IPS-20b (cell line): ENCODE measurements around the gene EXOC8.

ENCODE experiments used
- H3K27ac ChIP-seq: one replicate; pipeline ENCODE4 v1.5.1; 2013; ENCODE audit warnings: low read length
- H3K27me3 ChIP-seq: 2 replicates; pipeline ENCODE4 v1.6.1; 2013; ENCODE audit warnings: mild to moderate bottlenecking, low read length, inconsistent platforms; ENCODE audit not compliant: insufficient read depth
- H3K36me3 ChIP-seq: 2 replicates; pipeline ENCODE4 v1.6.1; 2013; ENCODE audit warnings: low read depth, mild to moderate bottlenecking, inconsistent platforms, low read length, moderate library complexity; ENCODE audit not compliant: insufficient read depth
- H3K4me1 ChIP-seq: 2 replicates; pipeline ENCODE4 v1.6.1; 2013; ENCODE audit warnings: mild to moderate bottlenecking, control low read depth, inconsistent platforms, low read length, moderate library complexity; ENCODE audit not compliant: insufficient read depth
- H3K4me3 ChIP-seq: 2 replicates; pipeline ENCODE4 v1.5.1; 2013; ENCODE audit warnings: mild to moderate bottlenecking, low read length, inconsistent platforms
- H3K9ac ChIP-seq: 2 replicates; pipeline ENCODE4 v1.6.1; 2013; ENCODE audit warnings: low read depth, mild to moderate bottlenecking, inconsistent platforms, low read length, moderate library complexity
- H3K9me3 ChIP-seq: 2 replicates; pipeline ENCODE4 v1.6.1; 2013; ENCODE audit warnings: mild to moderate bottlenecking, low read depth, low read length, inconsistent platforms; ENCODE audit not compliant: insufficient read depth

Gene EXOC8

GRCh38 chr1:231372501-231372900 lies 34.8 kb upstream of the EXOC8 start:
- Histone ChIP-seq H3K4me1 (no peaks in the 10 kb centered on the region), H3K27ac (no peak overlapping the region), H3K36me3 (no peaks in the 10 kb centered on the region), H3K9ac (no peak overlapping the region), H3K4me3 (no peak overlapping the region), H3K27me3 (no peaks in the 10 kb centered on the region), H3K9me3 (no peaks in the 10 kb centered on the region)

DNA sequence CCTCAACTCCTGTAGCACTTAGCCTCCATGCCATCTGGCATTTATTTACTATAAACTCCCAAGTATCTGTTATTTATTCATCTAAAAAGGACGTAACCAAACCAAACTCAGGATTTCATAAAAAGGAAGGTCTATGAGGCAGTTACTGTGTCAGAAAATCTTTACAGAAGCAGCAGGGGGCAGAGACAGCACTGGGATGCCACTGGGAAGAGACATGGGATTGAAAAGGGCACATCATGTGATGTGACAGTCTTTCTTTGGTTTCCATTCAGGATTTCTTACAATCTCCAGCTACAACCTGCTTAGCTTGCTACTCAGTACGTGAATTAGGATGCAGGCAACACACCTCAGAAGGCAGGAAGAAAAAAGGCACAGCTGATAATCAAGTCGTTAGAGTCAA lies 31.6 kb upstream of the EXOC8 start:
- Histone ChIP-seq H3K36me3 (no peaks in the 10 kb centered on the region), H3K27me3 (no peaks in the 10 kb centered on the region), H3K9ac (no peak overlapping the region), H3K27ac (no peak overlapping the region), H3K4me3 (no peak overlapping the region), H3K4me1 (no peaks in the 10 kb centered on the region), H3K9me3 (no peaks in the 10 kb centered on the region)

DNA sequence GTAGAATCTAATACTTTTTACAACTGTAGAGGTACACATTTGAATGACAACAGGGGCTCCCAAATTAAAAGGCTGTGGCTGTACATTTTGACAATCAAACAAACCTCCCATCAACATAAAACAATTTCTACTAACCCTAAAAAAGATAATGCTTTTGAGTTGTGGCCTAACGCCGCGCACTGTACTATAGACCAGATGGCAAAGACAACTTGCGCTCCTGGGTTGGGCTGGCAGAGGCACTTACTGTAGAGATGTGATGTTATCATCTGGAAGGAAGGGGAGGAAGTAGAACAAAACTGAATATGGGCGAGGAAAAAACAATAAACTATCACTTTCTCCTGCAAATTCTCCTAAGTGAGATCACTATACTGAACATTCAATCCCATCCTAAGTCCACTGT lies 26.5 kb upstream of the EXOC8 start:
- no peaks in the 10 kb centered on the region for H3K36me3 ChIP-seq
- H3K9me3 ChIP-seq, result no peaks in the 10 kb centered on the region
- no peak overlapping the region for H3K9ac ChIP-seq
- H3K27ac ChIP-seq, result no peak overlapping the region
- H3K4me3 ChIP-seq, result no peak overlapping the region
- no peaks in the 10 kb centered on the region for H3K4me1 ChIP-seq
- H3K27me3 ChIP-seq, result no peaks in the 10 kb centered on the region

DNA sequence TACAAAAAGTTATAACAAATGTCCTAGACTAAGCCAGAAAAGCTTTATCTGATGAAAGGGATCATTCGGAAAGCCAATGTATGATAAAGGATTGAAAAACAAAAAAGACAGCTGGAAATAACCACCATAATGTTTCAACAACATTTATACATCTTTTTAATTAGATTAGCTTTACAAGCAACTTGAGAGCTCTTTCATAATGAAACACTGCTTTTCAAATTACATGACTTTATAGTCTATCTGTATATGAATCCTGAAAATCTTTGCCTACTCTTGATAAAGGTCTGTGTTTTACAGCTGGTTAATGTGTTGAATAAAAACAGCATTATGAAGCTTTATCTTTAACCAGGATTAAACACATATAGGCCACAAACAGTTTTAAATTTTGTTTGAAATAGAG lies 26.0 kb upstream of the EXOC8 start:
- Histone ChIP-seq H3K27me3 (no peaks in the 10 kb centered on the region), H3K4me3 (no peak overlapping the region), H3K27ac (no peak overlapping the region), H3K9ac (no peak overlapping the region), H3K9me3 (no peaks in the 10 kb centered on the region), H3K4me1 (no peaks in the 10 kb centered on the region), H3K36me3 (no peaks in the 10 kb centered on the region)

GRCh38 chr1:231362325-231362724 lies 24.7 kb upstream of the EXOC8 start:
- H3K27me3 ChIP-seq, result no peaks in the 10 kb centered on the region
- no peaks in the 10 kb centered on the region for H3K4me1 ChIP-seq
- H3K27ac ChIP-seq, result no peak overlapping the region
- H3K4me3 ChIP-seq, result no peak overlapping the region
- no peaks in the 10 kb centered on the region for H3K9me3 ChIP-seq
- H3K36me3 ChIP-seq, result no peaks in the 10 kb centered on the region
- no peak overlapping the region for H3K9ac ChIP-seq

DNA sequence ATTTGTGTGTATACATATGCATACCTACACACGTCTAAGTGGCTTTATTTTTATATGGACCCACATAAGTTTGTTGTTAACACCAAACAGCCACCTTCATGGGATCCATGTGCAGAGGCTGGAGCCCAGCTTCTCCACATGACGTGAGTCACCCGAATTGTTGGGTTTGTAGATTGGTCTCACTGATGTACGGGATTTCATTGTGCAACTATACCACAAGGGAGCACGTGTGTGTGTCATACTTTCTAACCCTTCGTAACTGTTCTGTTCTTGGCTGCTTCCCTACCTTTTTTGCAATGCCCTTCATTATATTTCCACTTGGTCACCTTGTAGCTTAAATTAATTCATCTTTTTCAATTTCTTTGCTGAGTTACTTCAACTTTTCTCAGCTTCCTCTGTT lies 21.5 kb upstream of the EXOC8 start:
- Histone ChIP-seq H3K9me3 (no peaks in the 10 kb centered on the region), H3K27me3 (no peaks in the 10 kb centered on the region), H3K4me1 (no peaks in the 10 kb centered on the region), H3K36me3 (no peaks in the 10 kb centered on the region), H3K9ac (no peak overlapping the region), H3K4me3 (no peak overlapping the region), H3K27ac (no peak overlapping the region)

DNA sequence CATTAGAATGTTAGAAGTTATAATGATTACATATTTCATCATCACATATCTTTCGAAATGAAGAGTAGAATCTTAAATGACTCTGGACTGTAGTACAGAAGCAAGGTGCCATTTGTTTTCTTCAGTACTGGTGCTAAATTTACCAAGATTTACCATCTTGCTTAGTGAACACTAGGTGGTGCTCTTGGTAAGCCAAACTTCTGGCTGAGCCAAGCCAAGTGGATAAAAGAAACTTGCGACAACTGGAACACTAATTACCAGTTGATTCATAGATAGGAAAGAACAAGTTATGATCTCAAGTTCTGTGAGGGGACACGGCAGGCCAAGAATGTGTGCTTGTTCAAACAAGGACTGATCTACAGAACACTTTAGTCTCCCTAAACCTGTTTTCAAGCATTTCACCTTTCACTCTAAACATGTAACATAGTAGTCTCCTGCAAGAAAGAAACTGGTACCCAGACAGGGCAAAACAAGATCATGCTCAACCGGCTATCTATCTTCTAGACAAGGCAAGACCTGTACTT lies 20.2 kb upstream of the EXOC8 start:
- H3K27me3 ChIP-seq, result no peaks in the 10 kb centered on the region
- H3K4me3 ChIP-seq, result no peak overlapping the region
- no peaks in the 10 kb centered on the region for H3K4me1 ChIP-seq
- H3K36me3 ChIP-seq, result peaks cover 7% of the 10 kb centered on the region
- no peak overlapping the region for H3K9ac ChIP-seq
- H3K27ac ChIP-seq, result no peak overlapping the region
- no peaks in the 10 kb centered on the region for H3K9me3 ChIP-seq

DNA sequence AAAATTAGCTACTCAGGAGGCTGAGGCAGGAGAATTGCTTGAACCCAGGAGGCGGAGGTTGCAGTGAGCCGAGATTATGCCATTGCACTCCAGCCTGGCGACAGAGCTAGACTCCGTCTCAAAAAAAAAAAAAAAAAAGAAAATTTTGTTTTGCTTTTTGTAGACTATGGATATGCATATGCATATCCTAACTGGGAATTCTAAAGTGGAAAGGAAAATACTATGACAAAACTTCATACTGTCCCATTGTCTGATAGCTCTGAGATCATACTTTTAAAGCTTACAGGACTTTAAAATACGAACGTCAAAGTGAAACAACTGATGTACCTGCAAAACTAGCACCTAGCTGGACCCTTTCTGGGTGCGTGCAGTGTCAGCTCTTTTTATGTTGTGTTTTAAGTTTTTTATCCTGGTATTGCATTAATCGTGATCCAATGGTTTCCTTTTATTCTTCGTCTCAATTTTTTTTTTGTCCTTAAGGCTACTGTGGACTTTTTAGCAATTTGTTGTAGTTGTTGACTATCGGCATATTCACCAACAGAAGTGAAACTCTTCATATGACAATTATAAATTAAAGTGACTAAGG lies 19.6 kb upstream of the EXOC8 start:
- no peaks in the 10 kb centered on the region for H3K4me1 ChIP-seq
- no peaks in the 10 kb centered on the region for H3K27me3 ChIP-seq
- H3K9ac ChIP-seq, result no peak overlapping the region
- H3K4me3 ChIP-seq, result no peak overlapping the region
- H3K27ac ChIP-seq, result no peak overlapping the region
- no peaks in the 10 kb centered on the region for H3K9me3 ChIP-seq
- peaks cover 13% of the 10 kb centered on the region for H3K36me3 ChIP-seq

GRCh38 chr1:231355171-231355570 lies 17.5 kb upstream of the EXOC8 start:
- Histone ChIP-seq H3K36me3 (peaks cover 30% of the 10 kb centered on the region), H3K27ac (no peak overlapping the region)

DNA sequence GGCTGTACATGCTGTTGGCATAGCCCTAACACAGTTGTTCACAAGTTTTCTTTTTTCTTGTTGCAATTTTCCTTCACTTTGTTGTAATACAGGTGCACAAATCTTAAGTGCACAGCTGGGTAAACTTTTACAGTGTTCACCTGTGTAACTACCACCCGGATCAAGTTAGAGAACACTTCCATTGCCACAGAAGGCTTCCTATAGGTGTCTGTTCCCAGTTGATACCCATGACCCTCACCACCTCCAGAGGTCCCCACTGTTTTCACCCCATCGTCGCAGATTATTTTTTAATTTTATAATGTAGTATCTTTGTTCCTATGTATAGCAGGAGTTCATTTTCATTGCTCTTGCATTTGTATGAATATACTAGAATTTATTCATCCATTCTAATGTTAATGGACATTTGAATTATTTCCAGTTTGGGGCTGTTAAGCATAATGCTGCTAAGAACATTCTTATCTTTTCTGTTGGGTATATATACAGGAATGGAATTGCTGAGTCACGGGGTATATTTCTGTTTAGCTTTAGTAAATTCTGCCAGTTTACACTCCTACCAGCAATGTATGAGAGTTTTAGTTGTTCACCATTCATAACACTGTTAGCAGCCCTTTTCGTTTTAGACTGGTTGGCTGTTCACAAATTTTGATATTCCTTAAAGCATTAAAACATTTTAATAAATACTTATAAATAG lies 16.8 kb upstream of the EXOC8 start:
- Histone ChIP-seq H3K27me3 (no peaks in the 10 kb centered on the region), H3K4me3 (no peak overlapping the region), H3K4me1 (no peaks in the 10 kb centered on the region), H3K27ac (no peak overlapping the region), H3K9me3 (no peaks in the 10 kb centered on the region), H3K36me3 (peaks cover 37% of the 10 kb centered on the region), H3K9ac (no peak overlapping the region)

More at GRCh38 chr1:231355171-231355570, 17.5 kb upstream of the EXOC8 start:
- H3K4me1 ChIP-seq, result no peaks in the 10 kb centered on the region
- H3K9me3 ChIP-seq, result no peaks in the 10 kb centered on the region
- H3K4me3 ChIP-seq, result no peak overlapping the region
- no peak overlapping the region for H3K9ac ChIP-seq
- H3K27me3 ChIP-seq, result no peaks in the 10 kb centered on the region

- H3K9ac ChIP-seq, result no peak overlapping the region
- no peaks in the 10 kb centered on the region for H3K4me1 ChIP-seq
- no peak overlapping the region for H3K27ac ChIP-seq
- H3K27me3 ChIP-seq, result no peaks in the 10 kb centered on the region
- peaks cover 51% of the 10 kb centered on the region for H3K36me3 ChIP-seq
- H3K9me3 ChIP-seq, result no peaks in the 10 kb centered on the region
- H3K4me3 ChIP-seq, result no peak overlapping the region
These were observed 15.4 kb upstream of the EXOC8 start for GRCh38 chr1:231353086-231353485.

DNA sequence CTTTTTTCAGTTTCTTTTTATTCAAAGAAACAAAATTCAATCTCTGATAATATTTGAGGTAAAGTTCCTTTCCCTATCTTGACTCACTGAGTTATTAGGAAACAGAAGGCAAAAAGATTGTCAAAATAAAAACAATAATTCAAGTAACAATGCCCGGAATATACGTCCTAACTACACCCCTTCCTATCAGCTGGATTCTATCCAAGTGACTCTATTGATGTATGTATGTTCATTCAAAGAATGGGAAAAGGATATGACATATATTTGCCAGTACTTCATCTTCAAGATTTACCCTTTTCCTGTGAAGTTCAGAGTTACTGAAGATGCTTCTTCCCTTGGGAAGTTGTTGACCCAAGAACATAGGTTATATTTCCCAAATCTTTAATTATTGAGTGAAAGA lies 14.2 kb upstream of the EXOC8 start:
- Histone ChIP-seq H3K4me1 (no peaks in the 10 kb centered on the region), H3K27ac (no peak overlapping the region), H3K27me3 (no peaks in the 10 kb centered on the region), H3K9me3 (no peaks in the 10 kb centered on the region), H3K4me3 (no peak overlapping the region), H3K36me3 (peaks cover 58% of the 10 kb centered on the region), H3K9ac (no peak overlapping the region)
